Muscle of leg (tissue), 11 donors: ENCODE data around the gene MISP3. TPM values are rescaled to one million over a fixed set of nuclear protein-coding genes. Genes with fewer than 3 reads are reported as not detected.
"Not testable (repeated sequence)": the region's sequence is repeated elsewhere in the genome, so short reads cannot be mapped to it uniquely, and the experiment has no call there.

Source experiments
- DNase-seq: peaks from one replicate; pipeline ENCODE4 v3.0.0; 2013
- H3K27ac ChIP-seq: one replicate; pipeline ENCODE4 v1.5.1; 2013; ENCODE audit warnings: mild to moderate bottlenecking, low read length, control low read depth
- H3K27me3 ChIP-seq: one replicate; pipeline ENCODE4 v1.6.1; 2013; ENCODE audit warnings: low read length; ENCODE audit not compliant: control insufficient read depth, insufficient read depth
- H3K36me3 ChIP-seq: one replicate; pipeline ENCODE4 v1.6.1; 2013; ENCODE audit warnings: low read length; ENCODE audit not compliant: control insufficient read depth, insufficient read depth
- H3K4me1 ChIP-seq: one replicate; pipeline ENCODE4 v1.6.1; 2013; ENCODE audit warnings: low read length; ENCODE audit not compliant: control insufficient read depth, insufficient read depth
- H3K4me3 ChIP-seq: one replicate; pipeline ENCODE4 v1.5.1; 2013; ENCODE audit warnings: low read length, control low read depth
- H3K9me3 ChIP-seq: replicated peaks from 2 replicates; pipeline ENCODE4 v1.6.1; 2013; ENCODE audit warnings: low read depth, low read length; ENCODE audit not compliant: control insufficient read depth
- WGBS: methylation state at CpG from one replicate; pipeline ENCODE4 v1.1.5; 2013; ENCODE audit warnings: missing lambda C conversion rate; ENCODE audit not compliant: insufficient coverage; 5-methylcytosine and 5-hydroxymethylcytosine counted together
- polyA plus RNA-seq, 8 donors: library from polyadenylated mRNA; unstranded; fragments of 120-200 nt; gene quantifications; one replicate each; pipeline versions ENCODE4 v1.2.1 to v1.2.3, GENCODE V29; 2013; ENCODE audit warnings: inconsistent platforms in 1 of 8, low replicate concordance in 1 of 8; ENCODE audit not compliant: insufficient read length in 8 of 8, insufficient read depth in 1 of 8
- total RNA-seq: library from RNA; stranded (reverse); fragments of 120-200 nt; gene quantifications from one replicate; pipeline ENCODE4 v1.2.4, GENCODE V29; 2013

MISP3 gene
- total and polyA plus RNA-seq, 9 donors, result 0.62 to 1.4 (median 0.77) TPM

- peaks cover 25% of the 10 kb centered on the region for H3K27me3 ChIP-seq
- H3K27ac ChIP-seq, H3K4me3 ChIP-seq, DNase-seq, H3K36me3 ChIP-seq, H3K9me3 ChIP-seq: not testable (repeated sequence)
- H3K4me1 ChIP-seq, result peaks cover 11% of the 10 kb centered on the region
- WGBS, result 96% methylated on average over 4 of the region's 12 CpGs
Measured at GRCh38 chr19:14035159-14035558, 37.4 kb upstream of the MISP3 start.

DNA sequence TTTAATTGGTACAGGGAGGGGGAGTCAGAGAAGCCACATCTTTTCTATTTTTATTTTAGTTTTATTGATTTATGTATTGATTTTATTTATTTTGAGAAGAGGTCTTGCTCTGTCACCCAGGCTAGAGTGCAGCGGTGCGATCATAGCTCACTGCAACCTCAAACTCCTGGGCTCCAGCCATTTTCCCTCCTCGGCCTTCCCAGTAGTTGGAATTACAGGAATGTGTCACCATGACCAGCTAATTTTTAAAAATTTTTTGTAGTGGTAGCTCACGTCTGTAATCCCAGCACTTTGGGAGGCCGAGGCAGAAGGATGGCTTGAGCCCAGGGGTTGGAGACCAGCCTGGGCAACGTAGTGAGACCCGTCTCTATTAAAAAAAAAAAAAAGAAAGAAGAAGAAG lies 36.9 kb upstream of the MISP3 start:
- Histone ChIP-seq H3K27ac (no peak overlapping the region), H3K36me3 (no peaks in the 10 kb centered on the region), H3K9me3 (no peaks in the 10 kb centered on the region), H3K4me3 (no peak overlapping the region), H3K4me1 (peaks cover 11% of the 10 kb centered on the region), H3K27me3 (peaks cover 20% of the 10 kb centered on the region)
- 76% methylated on average over 2 of the region's 7 CpGs for WGBS
- DNase-seq, result no peak

DNA sequence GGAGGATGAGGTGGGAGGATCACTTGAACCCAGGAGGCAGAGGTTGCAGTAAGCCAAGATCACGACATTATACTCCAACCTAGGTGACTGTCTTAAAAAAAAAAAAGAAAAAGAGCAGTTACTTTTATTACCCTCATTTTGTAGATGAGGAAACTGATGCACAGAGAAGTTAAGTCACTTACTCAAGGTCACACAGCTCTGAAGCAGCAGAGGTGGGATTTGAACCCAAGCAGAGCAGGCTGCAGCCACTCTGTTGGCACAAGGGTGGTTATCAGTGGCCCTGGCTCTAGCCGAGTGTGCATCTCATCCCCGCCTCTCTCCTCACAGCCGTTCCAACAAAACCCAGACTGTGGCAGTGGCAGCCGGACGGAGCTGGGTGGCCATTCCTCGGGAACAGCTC lies 33.4 kb upstream of the MISP3 start:
- peaks cover 8% of the 10 kb centered on the region for H3K4me1 ChIP-seq
- H3K9me3 ChIP-seq, result no peaks in the 10 kb centered on the region
- no peak overlapping the region for H3K27ac ChIP-seq
- H3K4me3 ChIP-seq, result no peak overlapping the region
- H3K27me3 ChIP-seq, result no peaks in the 10 kb centered on the region
- H3K36me3 ChIP-seq, result no peaks in the 10 kb centered on the region
- DNase-seq, result no peak
- 89% methylated on average over 4 of the region's 7 CpGs for WGBS

GRCh38 chr19:14042659-14043608 lies 29.7 kb upstream of the MISP3 start:
- peak overlapping the region; percentile 72 for H3K27ac ChIP-seq
- 80% methylated on average over 1 of the region's 19 CpGs for WGBS
- H3K4me3 ChIP-seq, H3K9me3 ChIP-seq, H3K27me3 ChIP-seq, H3K36me3 ChIP-seq, H3K4me1 ChIP-seq: not testable (repeated sequence)
- DNase-seq, result peak; percentile 92

GRCh38 chr19:14047866-14048265 lies 24.7 kb upstream of the MISP3 start:
- not testable (repeated sequence) for H3K36me3 ChIP-seq, H3K9me3 ChIP-seq, H3K27me3 ChIP-seq, H3K4me1 ChIP-seq, H3K27ac ChIP-seq, H3K4me3 ChIP-seq, DNase-seq
- 88% methylated on average over 2 of the region's 10 CpGs for WGBS

GRCh38 chr19:14048443-14049153 lies 24.0 kb upstream of the MISP3 start:
- 57% methylated on average over 3 of the region's 8 CpGs for WGBS
- Histone ChIP-seq H3K9me3 (peaks cover 2% of the 10 kb centered on the region), H3K27ac (no peak overlapping the region), H3K27me3 (peaks cover 4% of the 10 kb centered on the region), H3K4me3 (no peak overlapping the region), H3K4me1 (no peaks in the 10 kb centered on the region), H3K36me3 (no peaks in the 10 kb centered on the region)
- DNase-seq, result no peak

GRCh38 chr19:14050512-14050911 lies 22.1 kb upstream of the MISP3 start:
- DNase-seq, result no peak
- Histone ChIP-seq H3K4me1 (no peaks in the 10 kb centered on the region), H3K36me3 (no peaks in the 10 kb centered on the region), H3K4me3 (no peak overlapping the region), H3K27me3 (peaks cover 8% of the 10 kb centered on the region), H3K9me3 (peaks cover 2% of the 10 kb centered on the region), H3K27ac (no peak overlapping the region)
- no CpG with 5 or more reads among the region's 4 CpGs for WGBS

- H3K27me3 ChIP-seq, DNase-seq, H3K36me3 ChIP-seq, H3K4me3 ChIP-seq, H3K4me1 ChIP-seq, H3K9me3 ChIP-seq, H3K27ac ChIP-seq: not testable (repeated sequence)
- 94% methylated on average over 7 of the region's 11 CpGs for WGBS
Measured at GRCh38 chr19:14050961-14051360, 21.6 kb upstream of the MISP3 start.

- Histone ChIP-seq H3K36me3 (no peaks in the 10 kb centered on the region), H3K9me3 (peaks cover 2% of the 10 kb centered on the region), H3K27ac (no peak overlapping the region), H3K4me1 (peaks cover 1% of the 10 kb centered on the region), H3K4me3 (no peak overlapping the region), H3K27me3 (peaks cover 14% of the 10 kb centered on the region)
- no peak for DNase-seq
- 75% methylated on average over 6 of the region's 9 CpGs for WGBS
Measured at GRCh38 chr19:14051980-14052379, 20.6 kb upstream of the MISP3 start.

- 85% methylated on average over 3 of the region's 6 CpGs for WGBS
- peaks cover 17% of the 10 kb centered on the region for H3K27me3 ChIP-seq
- peaks cover 2% of the 10 kb centered on the region for H3K4me1 ChIP-seq
- H3K27ac ChIP-seq, result no peak overlapping the region
- no peak for DNase-seq
- H3K36me3 ChIP-seq, result no peaks in the 10 kb centered on the region
- peaks cover 2% of the 10 kb centered on the region for H3K9me3 ChIP-seq
- no peak overlapping the region for H3K4me3 ChIP-seq
Measured at GRCh38 chr19:14052470-14052869, 20.1 kb upstream of the MISP3 start.
